ENCODE measurements around the gene THAP2. TPM values are rescaled to one million over a fixed set of nuclear protein-coding genes. Genes with fewer than 3 reads are reported as not detected.
A peak's percentile ranks its signal among the peaks of the same experiment; 100 is the strongest.

THAP2 gene
- total RNA-seq, 1 donor from 2014 or later, result 5.2 TPM

GRCh38 chr12:71627438-71628002, 36.6 kb upstream of the THAP2 start:
- Mint-ChIP-seq H3K4me3 (ENCODE audit: unreplicated experiment) (no peak overlapping the region), H3K4me1 (ENCODE audit: low read depth) (peaks cover 10% of the 10 kb centered on the region), H3K27me3 (ENCODE audit: low read depth) (no peaks in the 10 kb centered on the region), H3K9me3 (ENCODE audit: low read depth) (no peaks in the 10 kb centered on the region), H3K27ac (ENCODE audit: unreplicated experiment) (peak overlapping the region; percentile 49), H3K36me3 (ENCODE audit: low read depth) (peaks cover 47% of the 10 kb centered on the region)
- no peak for DNase-seq (ENCODE audit: low spot score)
- no peak for TF ChIP-seq CTCF (IDR thresholded peaks at IDR 0.05)

DNA sequence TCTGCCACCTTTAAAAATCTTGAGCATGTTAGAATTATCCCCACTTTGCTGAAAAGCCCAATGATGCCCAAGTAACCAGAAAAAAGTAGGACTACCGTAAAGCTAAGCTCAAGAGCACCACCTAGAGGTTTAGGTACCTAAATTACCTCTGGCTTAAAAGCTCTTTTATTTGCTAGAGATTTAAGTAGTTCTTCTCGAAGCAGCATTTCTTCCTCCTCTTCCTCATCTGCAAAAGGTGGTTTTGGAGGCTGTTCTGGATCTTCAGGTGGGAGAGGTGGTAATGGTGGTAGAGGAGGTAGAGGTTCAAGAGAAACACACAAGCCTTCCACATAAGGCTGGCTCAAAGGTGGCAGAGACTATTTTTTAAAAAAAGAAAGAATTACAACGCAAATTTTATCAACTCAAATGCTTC, 27.4 kb upstream of the THAP2 start:
- H3K36me3 Mint-ChIP-seq (ENCODE audit: low read depth), result peaks cover 39% of the 10 kb centered on the region

DNA sequence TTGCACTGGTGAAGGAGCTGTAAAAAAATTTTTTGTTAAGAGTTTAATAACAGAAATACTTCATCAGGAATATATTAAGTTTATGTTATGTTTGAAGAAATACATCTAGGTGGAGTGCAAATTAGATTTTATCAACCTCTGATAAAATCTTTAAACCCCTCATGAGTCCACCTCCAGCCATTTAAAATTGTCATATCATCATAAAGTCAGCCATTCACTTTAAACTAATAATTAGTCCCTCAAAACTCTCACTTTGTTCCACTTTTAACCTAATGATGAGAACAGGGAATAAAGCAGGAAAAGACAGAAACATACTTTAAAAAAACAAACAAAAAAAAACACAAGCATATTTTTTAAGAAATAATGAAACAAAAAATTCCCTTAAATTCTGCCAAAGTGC, 25.6 kb upstream of the THAP2 start:
- no peak for DNase-seq (ENCODE audit: low spot score)
- H3K27ac Mint-ChIP-seq (ENCODE audit: unreplicated experiment), result peak overlapping the region; percentile 36
- H3K27me3 Mint-ChIP-seq (ENCODE audit: low read depth), result no peaks in the 10 kb centered on the region
- H3K9me3 Mint-ChIP-seq (ENCODE audit: low read depth), result no peaks in the 10 kb centered on the region
- H3K4me1 Mint-ChIP-seq (ENCODE audit: low read depth), result peaks cover 36% of the 10 kb centered on the region
- TF ChIP-seq CTCF (IDR thresholded peaks at IDR 0.05), result no peak
- no peak overlapping the region for H3K4me3 Mint-ChIP-seq (ENCODE audit: unreplicated experiment)
- peaks cover 32% of the 10 kb centered on the region for H3K36me3 Mint-ChIP-seq (ENCODE audit: low read depth)

More for the DNA sequence above, 27.4 kb upstream of the THAP2 start:
- Mint-ChIP-seq H3K27ac (ENCODE audit: unreplicated experiment) (peak overlapping the region; percentile 74), H3K4me1 (ENCODE audit: low read depth) (peaks cover 28% of the 10 kb centered on the region), H3K9me3 (ENCODE audit: low read depth) (no peaks in the 10 kb centered on the region), H3K27me3 (ENCODE audit: low read depth) (no peaks in the 10 kb centered on the region), H3K4me3 (ENCODE audit: unreplicated experiment) (no peak overlapping the region)
- peak; percentile 91 for TF ChIP-seq CTCF (IDR thresholded peaks at IDR 0.05)
- no peak for DNase-seq (ENCODE audit: low spot score)

- Mint-ChIP-seq H3K4me3 (ENCODE audit: unreplicated experiment) (no peak overlapping the region), H3K4me1 (ENCODE audit: low read depth) (peaks cover 36% of the 10 kb centered on the region), H3K36me3 (ENCODE audit: low read depth) (peaks cover 33% of the 10 kb centered on the region), H3K9me3 (ENCODE audit: low read depth) (no peaks in the 10 kb centered on the region), H3K27ac (ENCODE audit: unreplicated experiment) (no peak overlapping the region), H3K27me3 (ENCODE audit: low read depth) (no peaks in the 10 kb centered on the region)
- DNase-seq (ENCODE audit: low spot score), result no peak
- peak; percentile 25 for TF ChIP-seq CTCF (IDR thresholded peaks at IDR 0.05)
Observed at GRCh38 chr12:71639341-71639760, 24.8 kb upstream of the THAP2 start.

DNA sequence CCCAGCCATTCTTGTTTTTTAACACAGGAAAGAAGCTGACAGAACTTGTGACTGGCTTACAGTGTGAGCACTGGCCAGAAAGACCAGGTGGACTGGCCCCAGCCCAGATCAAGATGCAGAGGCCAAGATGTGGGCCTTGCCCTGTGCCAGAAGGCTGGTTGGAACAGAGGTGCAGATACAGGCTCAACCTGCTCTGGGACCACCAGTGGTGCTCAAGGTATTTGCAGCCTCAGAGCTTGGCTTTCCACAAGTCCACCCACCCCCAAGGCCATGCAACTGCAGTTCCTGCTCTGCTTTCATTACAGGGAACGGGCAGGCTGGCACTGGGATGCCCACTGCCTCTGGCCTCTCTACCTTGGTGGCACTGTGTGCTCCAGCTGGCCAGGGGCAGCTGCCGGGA, 23.8 kb upstream of the THAP2 start:
- TF ChIP-seq CTCF (IDR thresholded peaks at IDR 0.05), result no peak
- Mint-ChIP-seq H3K4me1 (ENCODE audit: low read depth) (peaks cover 36% of the 10 kb centered on the region), H3K4me3 (ENCODE audit: unreplicated experiment) (no peak overlapping the region), H3K36me3 (ENCODE audit: low read depth) (peaks cover 31% of the 10 kb centered on the region), H3K27ac (ENCODE audit: unreplicated experiment) (no peak overlapping the region), H3K9me3 (ENCODE audit: low read depth) (no peaks in the 10 kb centered on the region), H3K27me3 (ENCODE audit: low read depth) (no peaks in the 10 kb centered on the region)
- DNase-seq (ENCODE audit: low spot score), result peak; percentile 50
